NOMO-1 treated with dmso at 0.1 percent for 144 hours (cell line): ENCODE results near the gene CAB39.
A peak's percentile ranks its signal among the peaks of the same experiment; 100 is the strongest.
"Not testable (repeated sequence)": the region's sequence is repeated elsewhere in the genome, so short reads cannot be mapped to it uniquely, and the experiment has no call there.

Experiments
- DNase-seq: peaks from one replicate; lab custom pipeline; 2025; ENCODE audit not compliant: unreplicated experiment; lab: John Stamatoyannopoulos, UW

CAB39 gene

DNA sequence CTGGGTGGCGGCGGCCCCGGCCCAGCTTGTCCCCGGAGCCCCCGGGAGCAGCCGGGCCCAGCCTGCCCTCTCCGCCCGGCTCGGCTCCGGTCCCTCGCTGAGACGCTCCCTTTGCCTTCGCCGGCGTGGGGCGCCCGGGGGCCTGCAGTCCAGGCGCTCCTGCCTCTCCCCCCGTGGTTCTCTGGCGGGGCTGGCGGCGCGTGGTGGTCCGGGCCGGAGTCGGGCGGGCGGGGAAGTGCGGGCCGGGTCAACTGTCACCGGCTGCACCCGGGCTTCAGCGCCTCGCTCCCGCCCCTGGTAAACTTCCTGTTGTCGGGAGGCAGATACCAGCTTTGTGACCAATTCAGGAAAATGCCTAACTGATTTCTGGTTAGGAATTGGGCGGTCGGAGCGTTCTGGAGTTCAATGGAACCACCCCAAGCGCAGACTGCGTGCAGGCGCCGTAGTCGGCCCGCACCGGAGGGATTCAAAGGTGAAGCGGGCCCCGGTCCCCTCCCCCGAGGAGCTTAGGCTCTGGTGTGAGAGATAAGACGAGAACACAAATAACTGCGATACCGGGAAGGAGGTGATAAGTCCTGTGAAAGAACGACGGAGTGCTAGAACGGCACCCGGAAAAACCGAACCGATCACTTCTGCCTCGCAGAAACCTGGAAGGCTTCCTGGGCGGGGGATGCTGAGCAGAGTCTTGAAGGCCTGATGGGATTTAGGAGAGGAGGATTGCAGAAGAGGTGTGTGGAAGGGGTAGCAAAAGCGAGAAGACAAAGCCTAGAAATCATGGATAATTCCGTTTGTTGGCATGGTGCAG is 891 bp downstream of the CAB39 start:
- DNase-seq, result peak; percentile 19

DNA sequence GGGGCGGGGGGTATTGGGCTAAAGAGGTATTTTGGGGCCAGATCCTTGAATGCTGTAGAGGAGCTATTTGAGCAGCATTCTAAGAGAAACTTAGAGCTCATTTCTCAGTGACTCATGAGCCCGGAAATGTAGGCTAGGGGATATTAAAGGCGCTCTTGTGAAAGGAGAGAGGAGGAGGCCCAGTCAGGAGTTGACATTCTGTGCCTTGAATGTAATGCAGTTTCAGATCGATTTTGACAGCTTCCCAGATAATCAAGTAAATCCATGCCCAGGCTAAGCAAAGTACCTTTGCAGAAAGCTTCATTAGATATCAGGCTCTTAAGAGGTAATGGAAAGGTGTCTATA is 1.5 kb downstream of the CAB39 start:
- DNase-seq, result peak; percentile 52

DNA sequence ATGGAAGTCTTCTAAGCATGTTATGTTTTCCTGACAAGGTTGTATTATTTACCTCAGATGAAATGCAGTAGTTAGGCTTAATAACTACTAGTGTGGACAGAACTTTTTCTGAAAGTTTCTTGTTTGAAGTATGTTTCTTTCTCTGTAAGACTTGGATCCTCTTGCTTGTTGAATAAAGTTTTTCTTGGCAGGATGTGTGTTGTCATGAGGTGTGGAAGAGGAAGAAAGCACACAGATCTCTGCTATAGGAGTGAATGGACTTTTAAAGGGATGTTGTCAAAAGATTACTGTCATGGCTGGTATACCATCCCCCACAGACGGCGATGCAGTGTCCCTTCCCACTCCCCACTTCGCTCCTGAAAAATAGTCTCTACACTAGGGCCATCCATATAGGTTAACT is 2.6 kb downstream of the CAB39 start:
- no peak for DNase-seq

DNA sequence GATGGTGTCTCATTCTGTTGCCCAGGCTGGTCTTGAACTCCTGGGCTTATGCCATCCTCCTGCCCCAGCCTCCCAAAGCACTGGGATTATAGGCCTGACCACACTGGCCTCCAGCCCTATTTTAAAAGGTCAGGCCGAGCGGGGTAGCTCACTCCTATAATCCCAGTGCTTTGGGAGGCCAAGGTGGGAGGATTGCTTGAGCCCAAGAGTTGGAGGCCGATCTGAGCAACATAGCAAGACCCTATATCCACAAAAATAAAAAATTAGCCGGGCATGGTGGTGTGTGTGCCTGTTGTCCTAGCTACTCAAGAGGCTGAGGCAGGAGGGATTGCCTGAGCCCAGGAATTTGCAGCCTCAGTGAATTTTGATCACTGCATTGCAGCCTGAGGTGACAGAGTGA is 3.9 kb downstream of the CAB39 start:
- no peak for DNase-seq

DNA sequence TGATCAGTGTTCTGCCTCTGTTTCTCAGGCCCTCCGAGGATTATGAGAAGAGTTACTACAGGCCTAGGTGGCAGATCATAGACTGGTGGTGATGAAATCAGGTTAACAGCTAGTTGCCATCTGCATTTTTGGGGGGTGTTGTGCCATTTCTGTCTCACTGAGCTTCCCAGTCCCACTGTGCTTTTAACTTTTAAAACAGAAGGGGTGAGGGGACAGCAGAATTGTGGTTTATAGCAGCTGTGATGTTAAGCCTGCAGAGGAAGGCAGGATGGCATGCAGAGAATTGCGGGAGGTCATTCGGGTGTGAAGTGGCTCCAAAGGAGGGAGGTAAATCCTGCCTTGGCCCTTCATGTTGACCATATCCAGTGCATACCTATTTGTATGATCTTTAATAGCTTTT is 5.0 kb downstream of the CAB39 start:
- no peak for DNase-seq

DNA sequence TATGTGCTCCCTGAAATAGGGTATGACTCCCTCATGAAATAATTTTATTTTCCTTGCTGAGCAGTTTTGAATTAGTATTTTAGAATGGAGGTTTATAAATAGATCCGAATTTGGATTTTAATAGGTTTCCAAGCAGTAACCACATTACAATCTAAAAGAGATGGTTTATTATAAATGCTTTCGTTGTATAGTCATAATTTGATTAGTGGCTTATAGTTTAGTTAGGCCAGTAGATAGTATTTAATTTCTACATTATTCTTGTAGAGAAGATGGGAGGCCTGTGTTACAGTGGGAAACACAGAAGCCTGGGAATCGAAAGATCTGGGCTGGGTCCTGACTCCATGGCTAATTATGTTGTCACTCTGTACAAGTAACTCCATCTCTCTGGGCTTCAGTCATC is 6.7 kb downstream of the CAB39 start:
- DNase-seq, result no peak

DNA sequence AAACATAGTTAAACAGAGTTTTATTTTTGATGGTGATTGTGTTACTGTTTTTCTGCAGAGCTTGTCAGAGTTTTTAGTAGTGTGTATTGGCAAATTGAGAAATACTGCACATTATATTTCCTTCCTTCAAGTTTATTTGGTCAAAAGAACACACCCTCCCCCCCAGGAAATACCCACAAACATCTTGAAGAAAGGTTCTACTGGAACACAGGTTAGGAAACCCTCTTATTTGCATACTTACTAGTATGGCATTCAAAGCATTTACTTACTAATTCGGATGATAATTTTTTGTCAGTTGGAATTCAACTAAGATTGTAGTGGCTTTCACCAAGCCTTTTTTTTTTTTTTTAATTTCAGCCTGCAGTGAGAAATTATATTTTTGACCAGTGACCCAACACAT is 9.1 kb downstream of the CAB39 start:
- no peak for DNase-seq

DNA sequence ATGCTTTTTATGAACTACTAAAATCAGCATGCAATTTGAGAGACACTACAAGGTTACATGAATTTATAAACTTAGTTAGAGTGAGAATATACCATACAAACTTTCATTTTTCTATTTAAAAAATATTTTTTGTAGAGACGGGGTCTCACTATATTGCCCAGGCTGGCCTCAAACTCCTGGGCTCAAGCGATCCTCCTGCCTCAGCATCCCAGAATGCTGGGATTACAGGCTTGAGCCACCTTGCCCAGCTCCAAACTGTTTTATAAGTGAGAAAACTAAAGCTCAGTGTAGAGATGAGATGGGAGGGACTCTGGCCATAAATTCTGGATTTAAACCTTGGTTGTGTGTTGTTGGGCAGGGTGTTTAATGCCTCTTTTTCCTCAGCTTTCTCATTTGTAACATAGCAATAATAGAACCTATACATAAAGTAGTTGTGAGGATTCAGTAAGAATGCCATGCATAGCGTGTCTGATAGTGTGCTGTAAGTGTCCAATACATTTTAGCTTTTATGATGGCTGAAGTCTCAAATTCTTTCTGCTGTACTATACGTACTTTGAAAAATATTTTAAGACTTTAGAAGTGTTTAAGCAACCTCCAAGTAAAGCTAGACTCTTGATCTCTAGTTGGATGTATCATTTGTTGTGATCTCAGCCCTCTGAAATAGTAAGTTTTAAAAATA is 9.7 kb downstream of the CAB39 start:
- DNase-seq, result no peak

DNA sequence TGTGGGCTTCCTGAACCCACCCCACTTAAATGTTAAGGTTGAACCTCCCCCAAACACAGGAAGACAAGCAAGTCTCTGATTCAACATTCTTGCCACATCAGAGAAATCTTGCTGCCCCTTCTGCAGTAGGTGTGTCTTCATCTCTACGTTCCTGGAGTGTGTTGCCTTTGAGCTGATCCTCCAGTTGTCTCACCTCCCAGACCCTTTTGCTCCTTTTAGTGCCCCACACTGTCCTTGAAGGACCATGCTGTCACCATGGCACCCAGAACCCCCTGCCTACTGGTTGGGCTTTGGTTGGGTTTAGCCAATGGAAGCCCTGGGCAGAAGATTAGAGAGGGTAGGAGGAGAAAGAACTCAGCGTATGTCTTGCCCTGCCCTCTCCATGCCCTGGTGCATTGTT is 10.7 kb downstream of the CAB39 start:
- DNase-seq, result no peak

DNA sequence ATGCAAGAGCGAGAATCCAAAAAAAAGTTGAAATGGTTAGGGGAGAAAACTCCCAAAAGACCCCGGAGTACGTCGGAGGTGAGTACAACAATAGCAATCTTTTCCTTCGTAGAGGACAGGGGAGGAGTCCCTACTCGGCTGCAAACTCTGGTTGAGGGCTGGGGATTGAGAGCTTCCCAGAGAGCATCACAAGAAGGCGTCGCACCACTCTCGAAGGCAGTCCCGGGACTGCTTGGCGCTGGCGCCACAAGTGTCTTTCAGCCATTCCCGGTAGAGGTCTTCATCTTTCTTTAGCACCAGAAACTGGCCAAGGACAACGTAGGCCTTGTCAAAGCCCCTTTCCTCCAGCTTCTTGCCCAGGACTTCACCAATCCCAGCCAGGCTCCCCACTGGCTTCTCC is 12.3 kb downstream of the CAB39 start:
- DNase-seq, result not testable (repeated sequence)

DNA sequence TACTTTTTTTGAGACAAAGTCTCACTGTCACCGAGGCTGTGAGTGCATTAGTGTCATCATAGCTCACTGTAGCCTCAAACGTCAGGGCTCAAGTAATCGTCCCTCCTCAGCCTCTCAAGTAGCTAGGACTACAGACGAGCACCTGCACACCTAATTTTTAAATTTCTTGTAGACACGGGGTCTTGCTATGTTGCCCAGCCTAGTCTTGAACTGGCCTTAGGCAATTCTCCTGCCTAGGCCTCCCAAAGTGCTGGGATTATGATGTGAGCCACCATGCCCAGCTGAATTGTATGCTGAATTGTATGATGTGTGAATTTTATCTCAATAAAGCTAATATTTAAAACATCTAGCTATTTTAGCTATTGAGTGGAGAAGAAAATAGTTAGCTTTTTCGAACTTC is 18.9 kb downstream of the CAB39 start:
- no peak for DNase-seq

DNA sequence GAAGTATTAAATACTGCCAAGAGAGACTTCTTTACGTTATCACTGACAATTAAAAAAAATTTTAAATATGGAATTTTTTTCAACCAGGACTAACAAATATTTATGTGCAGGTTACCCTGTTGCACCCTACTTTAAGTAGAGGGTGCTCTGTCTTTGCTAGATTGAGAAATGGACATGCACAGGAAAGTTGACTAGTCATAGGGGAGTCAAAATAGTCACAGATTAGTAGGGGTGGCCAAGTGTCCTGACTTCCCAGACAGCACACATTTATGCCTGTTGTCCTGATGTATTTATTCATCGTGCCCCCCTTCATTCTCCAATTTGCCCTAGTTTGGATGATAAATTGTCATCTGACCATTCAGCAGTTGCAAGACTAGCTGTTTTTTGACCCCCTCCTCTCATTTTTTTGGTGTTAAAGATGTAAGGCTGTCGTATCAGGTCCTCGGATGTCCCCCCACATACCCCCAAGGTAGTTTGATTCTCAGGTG is 20.3 kb downstream of the CAB39 start:
- DNase-seq, result no peak

DNA sequence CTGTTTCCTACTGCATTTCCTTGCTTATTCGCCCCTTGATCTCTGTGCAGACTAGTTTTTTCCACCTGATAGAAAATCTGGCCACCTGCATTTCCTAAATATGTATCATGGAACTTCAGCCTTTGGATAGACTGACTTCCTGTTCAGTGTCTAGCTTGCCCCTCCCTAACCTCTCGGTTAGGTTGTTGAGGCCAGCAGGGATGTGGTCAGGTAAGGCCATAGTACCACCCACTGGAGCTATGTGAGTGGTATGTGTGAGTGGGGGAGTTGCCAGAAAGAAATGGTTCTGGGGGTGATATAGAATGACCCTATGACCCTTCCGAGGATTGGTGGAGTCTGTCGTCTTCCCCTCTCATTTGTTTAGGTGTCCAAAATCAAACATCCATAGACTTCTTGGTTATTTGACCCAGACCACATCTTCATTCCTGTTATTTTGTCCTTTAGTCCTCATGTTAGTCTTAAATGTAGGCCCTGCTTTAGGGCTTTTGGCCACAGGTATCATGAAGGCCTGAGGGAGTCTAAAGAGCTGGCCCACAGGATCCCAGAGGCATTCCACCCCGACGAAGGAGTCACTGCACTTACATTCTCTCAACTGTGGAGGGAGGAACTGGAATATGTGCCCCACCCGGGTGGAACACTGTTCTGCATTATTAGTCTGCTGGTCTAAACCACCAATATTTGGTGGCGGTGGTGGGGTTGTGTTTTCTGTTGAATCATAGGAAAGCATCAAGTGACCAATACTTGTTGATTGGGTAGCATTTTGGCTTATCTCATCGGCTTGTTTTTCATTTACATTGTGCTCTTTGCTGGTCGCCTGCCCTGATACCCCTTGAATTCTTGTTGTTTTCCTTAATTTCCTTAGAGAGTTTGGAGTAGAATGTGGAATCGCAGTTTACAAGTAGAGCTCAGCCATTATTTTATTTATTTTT is 21.9 kb downstream of the CAB39 start:
- no peak for DNase-seq

DNA sequence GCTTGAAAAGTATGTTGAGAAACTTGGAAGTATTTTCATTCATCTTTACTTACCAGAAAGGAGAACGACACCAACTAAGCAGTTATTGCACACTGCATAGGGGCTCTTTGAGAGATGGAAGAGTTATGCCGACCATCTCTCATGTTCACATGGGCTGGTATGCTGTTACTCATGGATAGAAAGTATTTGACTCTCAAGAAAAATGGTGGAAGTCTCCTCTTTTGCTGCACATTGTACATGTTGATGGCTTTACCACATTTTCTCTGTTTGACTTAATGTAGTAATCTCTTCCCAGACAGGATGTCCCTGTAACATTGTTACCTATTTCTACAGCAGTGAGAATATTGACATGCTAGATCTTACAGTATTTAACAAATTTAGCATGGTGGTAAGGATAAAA is 23.2 kb downstream of the CAB39 start:
- DNase-seq, result no peak

DNA sequence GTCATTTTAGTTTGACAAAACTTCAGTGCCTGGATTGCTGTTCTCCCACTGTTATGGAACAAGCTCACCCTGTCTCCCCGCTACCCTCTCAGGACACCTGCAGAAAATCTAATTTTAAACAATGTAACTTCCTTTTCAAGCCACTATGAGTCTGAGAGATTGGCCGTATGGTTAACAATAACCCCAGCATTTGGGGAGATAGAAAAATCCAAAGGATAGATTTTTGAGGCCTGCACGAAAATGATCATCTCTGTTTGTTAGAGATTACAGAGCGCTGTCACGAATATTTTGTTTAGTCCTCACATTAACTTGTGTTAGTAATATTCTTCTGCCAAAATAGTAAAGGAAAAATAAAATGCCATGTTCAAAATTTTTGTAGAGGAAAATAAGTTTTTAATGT is 24.7 kb downstream of the CAB39 start:
- no peak for DNase-seq

DNA sequence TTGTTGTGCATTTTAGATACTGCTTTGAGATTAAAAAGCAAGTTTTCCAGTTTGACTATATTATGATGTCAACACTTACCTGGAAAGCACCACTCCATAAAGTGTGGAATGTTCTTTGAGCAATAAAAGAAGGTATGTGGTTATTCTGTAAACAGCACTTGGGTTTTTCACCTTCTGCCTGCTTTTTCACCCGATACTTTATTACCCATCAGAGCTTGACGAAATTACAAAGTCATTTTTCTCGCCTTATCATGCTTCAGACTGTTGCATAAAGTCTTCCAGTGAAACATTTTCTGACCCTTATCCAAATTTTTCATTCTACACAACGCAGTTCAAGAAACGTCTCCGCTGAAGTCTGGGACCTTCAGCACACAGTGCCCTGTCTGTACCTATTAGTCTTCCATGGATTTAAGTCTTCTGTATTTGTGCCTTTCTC is 25.2 kb downstream of the CAB39 start:
- no peak for DNase-seq

DNA sequence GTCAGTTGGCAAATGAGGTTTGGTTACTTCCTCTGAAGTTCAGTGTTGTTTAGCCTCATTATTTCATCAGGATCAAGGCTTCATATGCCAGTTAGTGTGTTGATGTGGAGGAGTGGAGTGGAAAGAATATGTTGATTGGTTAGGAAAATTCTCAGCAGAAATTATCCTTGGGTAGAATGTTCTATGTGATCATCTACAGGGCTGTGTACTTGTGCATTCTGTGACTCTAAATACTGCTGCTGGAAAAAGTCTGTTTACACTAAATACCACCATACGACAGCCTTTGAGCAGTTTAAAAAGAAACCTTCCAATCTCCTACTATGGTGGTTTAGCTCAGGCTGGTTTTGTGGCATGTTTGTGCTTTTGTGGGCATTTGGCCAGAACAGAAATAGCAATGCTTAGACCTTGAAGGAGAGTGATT is 25.8 kb downstream of the CAB39 start:
- no peak for DNase-seq

DNA sequence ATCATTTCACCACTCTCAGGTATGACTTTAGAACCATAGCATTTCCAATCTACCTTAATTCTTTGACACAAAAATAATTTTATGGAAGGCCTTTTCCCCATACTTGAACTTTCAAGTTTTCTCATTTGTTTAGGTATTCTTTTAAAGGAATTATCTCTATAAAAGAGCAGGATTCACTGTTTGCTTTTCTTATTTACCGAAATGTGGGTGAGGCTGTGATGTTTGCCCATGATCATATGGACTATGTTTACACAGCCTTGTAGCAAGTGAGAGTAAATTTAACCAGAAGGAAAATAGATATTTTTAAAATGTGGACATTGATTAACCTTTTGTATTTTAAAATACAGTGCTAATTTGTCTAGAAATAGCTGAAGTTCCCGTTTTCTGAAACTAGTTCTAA is 26.3 kb downstream of the CAB39 start:
- no peak for DNase-seq

DNA sequence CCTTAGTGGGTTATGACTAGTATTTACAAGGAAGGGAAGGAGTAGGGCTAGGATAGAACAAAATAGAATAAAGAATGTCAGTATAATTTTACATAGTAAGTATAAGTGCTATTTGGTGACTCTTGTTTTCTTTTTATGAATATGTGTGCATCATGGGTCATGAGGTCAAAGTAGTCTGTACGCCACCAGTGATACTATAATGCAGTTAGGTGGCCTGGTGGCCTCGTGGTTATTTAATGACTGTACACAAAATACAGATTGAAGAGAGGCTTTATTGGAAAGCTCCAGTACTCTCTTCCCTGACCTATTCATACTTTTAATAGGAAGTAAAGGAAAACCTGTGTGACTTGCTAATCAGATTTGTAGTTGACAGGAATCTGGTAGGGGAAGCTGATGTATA is 27.3 kb downstream of the CAB39 start:
- DNase-seq, result no peak

DNA sequence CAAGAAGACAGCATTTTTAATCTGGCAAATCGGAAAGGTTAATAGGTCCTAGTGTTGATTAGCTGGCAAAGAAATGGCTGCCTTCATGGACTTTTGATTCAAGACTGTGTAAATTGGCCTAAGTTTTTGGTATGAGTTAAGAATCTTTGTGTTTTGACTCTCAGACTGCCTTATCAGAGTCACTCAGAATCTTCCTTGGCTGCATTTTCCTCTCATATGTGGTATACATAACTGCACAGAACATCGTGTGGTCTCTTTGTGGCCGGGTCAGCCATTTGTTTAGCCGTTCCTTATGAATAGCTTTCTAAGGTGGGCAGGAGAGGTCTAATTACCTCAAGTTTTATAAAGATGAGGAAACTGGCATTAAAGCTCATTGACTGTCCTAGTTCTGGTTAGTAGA is 30.1 kb downstream of the CAB39 start:
- no peak for DNase-seq

DNA sequence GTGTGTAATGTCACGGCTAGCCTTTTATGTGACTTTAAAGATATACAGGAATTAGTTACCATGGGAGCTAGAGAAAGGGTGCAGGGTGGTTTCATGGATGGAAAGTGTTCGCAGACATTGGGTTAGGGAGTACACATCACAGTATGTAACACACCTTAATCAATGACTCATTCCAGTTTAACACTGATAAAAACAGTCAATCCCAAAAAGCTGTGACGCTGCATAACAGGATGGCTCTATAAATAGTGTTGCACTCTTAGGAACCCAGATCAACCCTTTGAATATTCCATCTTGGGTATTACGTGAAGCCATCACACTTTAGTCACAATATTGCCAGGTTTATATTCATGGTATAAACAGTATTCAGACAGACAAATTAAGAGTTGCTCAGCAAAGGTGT is 33.6 kb downstream of the CAB39 start:
- DNase-seq, result no peak

DNA sequence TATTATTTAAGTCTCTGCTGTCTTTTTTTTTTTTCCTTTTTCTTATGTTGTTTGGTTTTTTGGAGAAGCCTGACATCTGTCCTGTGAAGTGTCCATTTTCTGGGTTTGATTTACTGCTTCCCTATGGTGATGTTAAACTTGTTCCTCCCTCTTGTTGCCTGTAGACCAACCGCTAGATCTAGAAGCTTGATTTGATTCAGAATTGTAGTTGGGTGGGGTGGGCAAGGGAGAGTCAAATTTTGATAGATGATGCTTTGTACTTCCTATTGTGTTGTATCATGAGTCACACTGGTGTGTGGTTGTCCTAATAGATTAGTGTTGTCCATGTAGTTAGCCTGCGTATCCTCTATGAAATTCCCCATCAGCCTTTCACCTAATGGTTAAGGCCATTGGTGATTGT is 35.4 kb downstream of the CAB39 start:
- DNase-seq, result no peak
